ENCODE measurements around the gene SCLT1.

DNA sequence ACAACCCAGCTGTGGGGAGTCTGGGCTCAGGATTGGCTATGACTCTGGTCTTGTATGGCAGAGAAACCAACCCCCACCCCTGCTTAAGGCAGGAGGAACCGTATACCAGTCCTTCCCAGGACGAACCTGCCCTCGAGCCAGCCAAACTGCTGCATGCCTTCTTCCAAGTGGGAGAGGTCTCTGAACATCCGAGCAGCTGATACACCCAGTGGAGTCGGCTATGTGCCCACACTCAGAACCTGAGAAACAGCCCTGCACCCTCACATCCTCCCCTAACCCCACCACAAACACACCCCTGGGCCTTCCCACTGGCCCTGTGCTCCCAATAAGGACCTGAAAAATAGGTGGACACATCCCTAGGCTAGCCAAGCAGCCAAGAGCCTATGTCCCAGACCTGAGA, 24.4 kb upstream of the SCLT1 start:
- no peak for TF ChIP-seq POLR2A (IDR thresholded peaks at IDR 0.05)
- TF ChIP-seq, protein P1, sequence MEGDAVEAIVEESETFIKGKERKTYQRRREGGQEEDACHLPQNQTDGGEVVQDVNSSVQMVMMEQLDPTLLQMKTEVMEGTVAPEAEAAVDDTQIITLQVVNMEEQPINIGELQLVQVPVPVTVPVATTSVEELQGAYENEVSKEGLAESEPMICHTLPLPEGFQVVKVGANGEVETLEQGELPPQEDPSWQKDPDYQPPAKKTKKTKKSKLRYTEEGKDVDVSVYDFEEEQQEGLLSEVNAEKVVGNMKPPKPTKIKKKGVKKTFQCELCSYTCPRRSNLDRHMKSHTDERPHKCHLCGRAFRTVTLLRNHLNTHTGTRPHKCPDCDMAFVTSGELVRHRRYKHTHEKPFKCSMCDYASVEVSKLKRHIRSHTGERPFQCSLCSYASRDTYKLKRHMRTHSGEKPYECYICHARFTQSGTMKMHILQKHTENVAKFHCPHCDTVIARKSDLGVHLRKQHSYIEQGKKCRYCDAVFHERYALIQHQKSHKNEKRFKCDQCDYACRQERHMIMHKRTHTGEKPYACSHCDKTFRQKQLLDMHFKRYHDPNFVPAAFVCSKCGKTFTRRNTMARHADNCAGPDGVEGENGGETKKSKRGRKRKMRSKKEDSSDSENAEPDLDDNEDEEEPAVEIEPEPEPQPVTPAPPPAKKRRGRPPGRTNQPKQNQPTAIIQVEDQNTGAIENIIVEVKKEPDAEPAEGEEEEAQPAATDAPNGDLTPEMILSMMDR (IDR thresholded peaks at IDR 0.05), result no peak

All from testis (tissue), 2 donors.